HG02678 (cell line): ENCODE data around the gene ZWILCH.

Source experiments
- ATAC-seq: cut with Tn5 transposase; IDR thresholded peaks from one replicate; pipeline ENCODE4 v1.9.1; 2021; ENCODE audit warnings: mild to moderate bottlenecking, moderate library complexity; ENCODE audit not compliant: unreplicated experiment

ZWILCH gene

DNA sequence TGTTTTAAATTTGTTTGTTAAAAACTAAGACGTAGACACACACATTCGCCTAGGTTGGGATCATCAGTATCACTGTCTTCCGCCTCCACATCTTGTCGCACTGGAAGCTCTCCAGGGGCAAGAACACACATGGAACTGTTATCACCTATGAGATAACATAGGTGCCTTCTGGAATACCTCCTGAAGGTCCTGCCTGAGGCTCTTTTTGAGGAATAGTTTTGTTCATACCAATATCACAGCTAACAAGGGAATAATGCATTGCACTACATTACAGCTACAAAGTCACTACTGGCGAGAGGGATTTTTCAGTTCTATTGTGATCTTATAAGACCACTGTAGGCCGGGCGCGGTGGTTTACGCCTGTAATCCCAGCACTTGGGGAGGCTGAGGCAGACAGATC, 29.9 kb downstream of the ZWILCH start:
- ATAC-seq: no peak

DNA sequence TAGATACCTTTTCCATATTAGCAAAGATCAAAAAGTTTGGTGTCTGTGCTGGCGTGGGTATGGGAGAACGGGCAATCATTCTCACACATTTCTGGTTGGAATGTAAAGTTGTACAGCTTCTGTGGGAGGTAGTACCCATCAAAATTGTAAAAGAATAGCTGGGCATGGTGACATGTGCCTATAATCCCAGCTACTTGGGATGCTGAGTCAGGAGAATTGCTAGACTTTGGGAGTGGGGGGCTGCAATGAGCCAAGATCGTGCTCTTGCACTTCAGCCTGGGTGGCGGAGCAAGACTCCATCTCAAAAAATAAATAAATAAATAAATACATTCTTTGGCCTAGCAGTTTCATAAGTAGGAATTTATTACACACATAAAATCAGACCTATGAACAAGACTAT, 37.8 kb downstream of the ZWILCH start:
- no peak for ATAC-seq

GRCh38 chr15:66545255-66545654, 40.1 kb downstream of the ZWILCH start:
- ATAC-seq: no peak

DNA sequence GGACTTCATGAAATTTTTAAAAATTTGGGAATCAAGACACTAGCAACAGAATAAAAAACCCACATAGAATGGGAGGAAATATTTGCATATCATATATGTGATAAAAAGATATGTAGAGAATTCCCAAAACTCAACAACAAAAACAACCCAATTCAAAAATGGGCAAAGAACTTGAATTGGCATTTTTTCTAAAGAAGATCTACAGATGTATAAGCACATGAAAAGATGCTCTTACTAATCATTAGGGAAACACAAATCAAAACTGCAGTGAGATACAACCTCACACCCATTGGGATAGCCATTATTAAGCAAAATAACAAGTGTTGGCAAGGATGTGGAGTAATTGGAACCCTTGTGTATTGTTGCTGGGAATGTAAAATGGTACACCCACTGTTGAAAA, 50.6 kb downstream of the ZWILCH start:
- no peak for ATAC-seq

DNA sequence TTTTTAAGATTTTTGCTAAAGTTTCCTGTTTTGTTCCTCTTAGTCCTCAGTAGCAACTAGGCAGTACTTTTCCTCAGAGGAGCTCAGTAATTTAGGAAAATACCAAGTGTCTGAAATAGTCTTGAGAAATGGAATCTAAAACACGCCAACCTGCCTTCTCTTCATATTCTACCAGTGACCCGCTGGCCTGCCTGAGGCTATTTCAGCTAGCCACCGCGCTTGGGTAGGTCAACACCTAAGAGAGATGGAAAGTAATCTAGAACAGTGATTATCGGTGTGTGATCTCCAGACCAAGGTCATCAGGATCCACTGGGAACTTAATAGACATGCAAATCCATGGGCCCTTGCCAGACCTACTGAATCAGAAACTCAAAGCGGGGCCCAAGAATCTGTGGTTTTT, 53.1 kb downstream of the ZWILCH start:
- no peak for ATAC-seq

GRCh38 chr15:66560856-66561525, 55.9 kb downstream of the ZWILCH start:
- ATAC-seq: no peak

DNA sequence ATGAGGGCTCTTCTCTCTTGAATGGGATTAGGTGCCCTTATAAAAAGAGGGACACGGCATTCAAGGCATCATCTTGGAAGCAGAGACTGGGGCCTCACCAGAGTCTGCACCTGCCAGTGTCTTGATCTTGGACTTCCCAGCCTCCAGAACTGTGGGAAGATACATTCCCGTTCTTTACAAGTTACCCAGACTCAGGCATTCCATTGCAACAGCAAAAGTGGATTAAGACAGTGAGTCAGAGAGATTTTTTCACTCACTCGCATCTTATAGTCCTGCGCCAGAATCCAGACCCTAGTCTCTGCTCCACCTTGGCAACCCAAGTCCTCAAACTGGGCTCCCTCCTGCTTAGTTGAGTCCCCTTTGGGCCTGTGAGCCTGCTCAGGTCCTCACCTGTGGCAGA, 58.0 kb downstream of the ZWILCH start:
- ATAC-seq: no peak

DNA sequence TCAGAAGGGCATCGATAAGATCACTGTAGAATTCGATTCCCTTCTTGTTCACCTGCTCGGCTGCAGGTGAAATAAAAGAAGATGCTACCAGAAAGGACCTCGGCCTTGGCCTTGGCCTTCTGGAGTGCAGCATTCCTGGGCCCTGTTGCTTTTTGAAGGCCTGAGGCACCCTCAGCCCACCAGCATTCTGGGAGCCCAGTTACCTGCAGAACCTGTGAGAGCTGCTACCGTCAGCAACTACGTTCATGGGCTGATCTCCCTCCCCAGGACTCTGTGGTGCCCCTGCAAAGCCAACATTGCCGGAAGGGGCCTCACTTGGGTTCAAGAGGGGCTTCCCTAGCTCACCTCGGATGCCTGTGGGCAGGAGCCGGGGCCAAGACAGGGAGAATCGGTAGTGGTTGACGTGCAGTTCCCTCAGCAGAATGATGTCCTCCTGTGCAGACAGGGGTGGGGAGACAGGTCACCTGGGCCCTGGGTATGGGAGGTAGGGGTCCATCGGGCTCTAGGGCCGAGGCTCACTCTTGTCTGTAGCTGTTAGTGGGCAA, 58.5 kb downstream of the ZWILCH start:
- ATAC-seq: no peak

- ATAC-seq: no peak
Measured at GRCh38 chr15:66564136-66565041, 59.3 kb downstream of the ZWILCH start.

DNA sequence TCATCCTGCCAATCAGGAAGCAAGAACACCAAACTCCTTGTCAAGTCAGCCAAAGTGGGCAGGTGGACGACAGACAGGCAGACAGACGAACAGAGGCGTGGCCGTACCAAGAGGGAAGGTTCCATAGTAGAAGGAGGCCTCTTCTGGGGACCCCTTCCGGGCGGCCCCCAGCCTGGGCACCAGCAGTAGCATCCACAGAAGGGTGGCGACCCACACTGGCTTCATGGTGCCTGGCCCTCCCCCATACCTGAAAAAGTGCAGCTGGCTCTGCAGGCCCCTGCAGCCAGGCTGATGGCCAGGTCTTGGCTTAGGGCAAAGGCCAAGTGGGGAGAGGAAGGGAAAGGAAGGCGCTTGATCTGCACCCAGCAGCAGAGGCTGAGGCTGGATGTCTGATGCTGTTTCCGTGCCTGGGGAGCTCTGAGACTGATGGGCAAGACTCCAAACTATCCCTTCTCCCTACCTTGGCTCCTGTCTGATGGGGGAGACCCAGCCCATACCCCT, 60.1 kb downstream of the ZWILCH start:
- no peak for ATAC-seq

DNA sequence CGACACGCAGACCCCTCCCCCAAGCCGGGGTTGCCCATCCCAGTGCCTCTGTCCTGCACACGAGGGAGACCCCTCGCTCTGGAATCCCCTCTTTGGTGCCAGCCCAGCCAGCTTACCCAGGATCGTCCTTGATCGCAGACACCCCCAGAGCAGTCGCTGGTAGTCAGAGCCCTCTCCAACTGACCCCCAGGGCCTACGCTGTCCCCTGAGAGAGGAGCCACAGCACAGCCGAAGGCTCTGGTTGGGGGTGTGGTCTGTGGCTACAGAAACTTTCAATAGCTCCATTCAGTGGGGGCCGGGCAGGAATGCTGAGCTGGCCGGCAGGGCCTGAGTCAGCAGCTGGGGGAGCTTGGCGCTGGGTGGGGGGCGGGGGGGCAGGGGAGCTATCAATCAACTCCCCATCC, 60.6 kb downstream of the ZWILCH start, which contains the start of gene LCTL:
TSS of gene LCTL (minus strand) at position 258 of the 404 bp plus-strand sequence. CDS start 633 bp downstream, outside the sequence.
- ATAC-seq: no peak

GRCh38 chr15:66566963-66567531, 61.9 kb downstream of the ZWILCH start:
- no peak for ATAC-seq

GRCh38 chr15:66567897-66568296, 62.8 kb downstream of the ZWILCH start:
- ATAC-seq: no peak

DNA sequence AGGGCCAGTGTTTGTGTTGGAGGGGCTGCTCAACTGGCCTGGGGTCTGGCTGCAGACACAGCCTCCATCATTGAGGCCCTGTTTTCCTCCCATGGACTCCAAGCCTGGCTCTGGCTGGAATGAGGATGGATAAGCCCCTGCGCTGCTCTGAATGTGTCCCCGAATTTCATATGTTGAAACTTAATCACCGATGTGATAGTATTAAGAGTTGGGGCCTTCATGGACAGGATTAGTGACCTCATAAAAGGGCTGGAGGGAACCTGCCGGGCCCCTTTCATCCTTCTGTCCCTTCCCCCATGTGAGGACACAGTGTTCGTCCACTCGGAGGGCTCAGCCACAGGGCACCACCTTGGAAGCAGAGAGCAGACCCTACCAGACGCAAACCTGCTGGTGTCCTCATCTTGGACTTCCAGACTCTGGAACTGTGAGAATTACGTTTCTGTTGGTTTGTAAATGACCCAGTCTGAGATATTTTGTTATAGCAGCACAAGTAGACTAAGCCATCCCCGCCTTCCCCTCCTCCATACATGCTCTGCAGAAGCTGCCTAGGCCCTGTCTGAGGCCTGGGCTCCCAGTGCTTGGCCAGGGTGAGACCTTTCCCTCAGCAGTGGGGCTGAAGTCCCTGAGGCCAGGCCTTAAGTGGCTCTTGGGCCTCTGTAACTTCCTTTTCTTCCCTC, 64.5 kb downstream of the ZWILCH start:
- no peak for ATAC-seq

GRCh38 chr15:66570327-66570726, 65.2 kb downstream of the ZWILCH start:
- no peak for ATAC-seq

DNA sequence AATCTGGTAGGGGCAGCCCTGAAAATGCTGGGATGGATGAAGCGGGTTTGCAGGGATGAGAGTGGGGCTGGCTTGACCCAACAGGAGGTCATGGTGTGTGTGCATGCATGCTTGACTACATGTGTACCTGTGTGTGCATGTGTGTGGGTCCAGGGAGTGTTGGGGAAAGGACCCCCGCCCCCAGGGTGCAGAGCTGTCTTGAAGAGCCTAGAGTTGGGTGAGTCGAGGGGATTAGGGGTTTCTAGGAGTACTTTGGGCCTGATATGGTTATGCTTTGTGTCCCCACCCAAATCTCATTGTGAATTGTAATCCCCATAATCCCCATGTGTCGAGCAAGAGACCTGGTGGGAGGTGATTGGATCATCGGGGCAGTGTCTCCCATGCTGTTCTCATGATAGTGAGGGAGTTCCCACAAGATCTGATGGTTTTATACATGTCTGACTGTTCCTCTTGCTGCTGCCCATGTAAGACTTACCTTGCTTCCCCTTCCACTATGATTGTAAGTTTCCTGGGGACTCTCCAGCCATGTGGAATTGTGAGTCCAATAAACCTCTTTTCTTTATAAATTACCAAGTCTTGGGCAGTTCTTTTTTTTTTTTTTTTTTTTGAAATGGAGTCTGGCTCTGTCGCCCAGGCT, 65.8 kb downstream of the ZWILCH start:
- no peak for ATAC-seq

DNA sequence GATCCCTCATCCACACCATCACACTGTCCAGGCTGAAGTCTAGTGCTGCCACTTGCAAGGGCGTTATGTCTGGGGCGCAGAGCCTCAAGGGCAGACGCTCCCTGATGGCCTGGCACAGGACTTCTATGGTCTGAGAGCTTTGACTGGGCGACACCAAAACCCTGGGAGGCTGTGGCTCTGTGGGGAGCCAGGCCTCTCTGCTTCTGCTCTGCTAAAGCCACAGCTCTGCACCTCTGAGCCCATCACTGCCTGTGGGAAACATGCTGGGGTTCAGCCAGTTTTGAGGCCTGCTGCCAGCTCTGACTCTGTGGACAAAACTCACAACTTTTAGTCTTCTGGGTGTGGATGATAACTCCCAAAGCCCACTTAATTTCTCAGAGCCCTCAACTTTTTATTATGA, 67.0 kb downstream of the ZWILCH start:
- no peak for ATAC-seq

- no peak for ATAC-seq
Measured at GRCh38 chr15:66573348-66573718, 68.2 kb downstream of the ZWILCH start.

DNA sequence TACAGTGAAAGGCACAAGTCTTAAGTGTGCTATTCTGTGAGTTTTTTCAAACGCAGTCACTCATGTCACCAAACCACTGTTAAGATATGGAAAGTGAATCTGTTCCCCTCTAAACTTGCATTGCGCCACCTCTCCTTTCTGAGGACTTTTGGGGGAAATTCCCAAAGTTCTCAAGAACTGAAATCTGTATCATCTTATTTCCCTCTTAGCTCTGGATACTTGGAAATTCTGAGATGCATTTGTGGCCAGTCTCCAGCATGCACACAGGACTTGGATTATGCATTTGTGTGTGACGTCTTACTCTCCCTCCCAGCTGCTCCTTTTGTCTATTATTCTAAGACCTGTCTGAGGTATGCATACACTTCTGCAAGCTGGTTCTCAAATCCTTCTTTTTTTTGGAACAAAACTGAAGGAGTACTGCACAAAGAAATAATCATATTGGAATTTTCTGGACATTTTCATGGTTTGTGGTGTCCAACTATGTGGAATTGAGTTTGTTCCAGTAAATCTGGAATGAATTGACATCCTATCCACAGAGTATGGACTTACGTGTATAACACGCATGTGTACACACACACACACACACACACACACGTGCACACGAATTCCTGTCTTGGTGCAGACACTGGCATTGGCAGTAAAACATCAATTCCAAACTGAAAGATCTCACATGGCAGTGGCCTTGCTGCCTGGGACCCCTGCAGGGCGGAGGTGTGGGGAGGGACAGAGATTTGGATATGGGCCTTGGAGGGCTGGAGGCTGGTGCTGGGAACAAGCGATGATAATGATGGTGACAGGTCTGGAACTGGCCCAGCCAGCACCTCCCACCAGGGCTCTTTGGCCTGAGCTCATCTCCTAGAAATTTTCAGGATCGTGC, 68.8 kb downstream of the ZWILCH start:
- ATAC-seq: no peak
